HEK293 (cell line): ENCODE data around the gene BRD2.

Experiments used
- CTCF ChIA-PET: fragments of 350-600 bp; formaldehyde crosslinking; extraction: SDS; loops from one replicate; lab custom pipeline; 2021; ENCODE audit warnings: antibody characterized with exemption; lab: Yijun Ruan, JAX
- POLR2A ChIA-PET: fragments of 300-600 bp; formaldehyde crosslinking; extraction: SDS; loops from one replicate; lab custom pipeline; 2020; ENCODE audit warnings: antibody characterized with exemption, inconsistent platforms; lab: Yijun Ruan, JAX
- H3K27ac ChIP-seq: fragments of 200-500 bp; sonication (Bioruptor generic); 2 replicates; pipeline ENCODE4 v1.5.1; 2014; ENCODE audit warnings: low read depth, low read length, control low read depth, inconsistent platforms; ENCODE audit errors: extremely low read depth
- H3K36me3 ChIP-seq, 2 experiments: fragments of 200-500 bp in 1 of 2; sonication (Bioruptor generic) in 1 of 2; 1 replicate in 1 of 2; 2 replicates in 1 of 2; pipeline ENCODE4 v1.5.1; 2014 to 2017; ENCODE audit warnings: inconsistent platforms in 2 of 2, low read length in 2 of 2; ENCODE audit not compliant: control insufficient read depth in 2 of 2, insufficient read depth in 1 of 2
- H3K4me1 ChIP-seq: fragments of 200-500 bp; sonication (Bioruptor generic); 2 replicates; pipeline ENCODE4 v1.5.1; 2014; ENCODE audit warnings: mild to moderate bottlenecking, low read length, inconsistent platforms; ENCODE audit not compliant: control insufficient read depth, insufficient read depth
- H3K4me3 ChIP-seq: 2 replicates; pipeline ENCODE4 v1.5.1; 2011; ENCODE audit warnings: low read depth, mild to moderate bottlenecking, control low read depth, low read length, moderate library complexity
- H3K9me3 ChIP-seq: fragments of 200-500 bp; sonication (Bioruptor generic); 2 replicates; pipeline ENCODE4 v1.5.1; 2014; ENCODE audit warnings: low read depth, low read length, inconsistent platforms; ENCODE audit not compliant: control insufficient read depth, insufficient read depth
- INSM2 ChIP-seq: fragments of 450-650 bp; formaldehyde crosslinking; IDR thresholded peaks from 2 replicates; pipeline ENCODE4 v1.5.1; 2016; ENCODE audit warnings: missing biosample characterization, missing genetic modification characterization
- KLF8 ChIP-seq: fragments of 450-650 bp; formaldehyde crosslinking; IDR thresholded peaks from 2 replicates; pipeline ENCODE4 v1.5.1; 2016; ENCODE audit warnings: missing biosample characterization, missing genetic modification characterization
- OVOL3 ChIP-seq: fragments of 450-650 bp; formaldehyde crosslinking; IDR thresholded peaks from 2 replicates; pipeline ENCODE4 v1.5.1; 2016; ENCODE audit warnings: missing biosample characterization, missing genetic modification characterization
- RBAK ChIP-seq: fragments of 450-650 bp; formaldehyde crosslinking; IDR thresholded peaks from 2 replicates; pipeline ENCODE4 v1.5.1; 2016; ENCODE audit warnings: missing biosample characterization, missing genetic modification characterization
- SP2 ChIP-seq: fragments of 450-650 bp; formaldehyde crosslinking; IDR thresholded peaks from 2 replicates; pipeline ENCODE4 v1.5.1; 2016; ENCODE audit warnings: missing biosample characterization, missing genetic modification characterization
- ZIC2 ChIP-seq: fragments of 450-650 bp; formaldehyde crosslinking; IDR thresholded peaks from 2 replicates; pipeline ENCODE4 v1.5.1; 2016; ENCODE audit warnings: missing biosample characterization, missing genetic modification characterization
- ZNF18 ChIP-seq: fragments of 450-650 bp; formaldehyde crosslinking; IDR thresholded peaks from 2 replicates; pipeline ENCODE4 v1.5.1; 2016; ENCODE audit warnings: missing biosample characterization, missing genetic modification characterization
- ZNF335 ChIP-seq: fragments of 450-650 bp; formaldehyde crosslinking; conservative IDR thresholded peaks from 2 replicates; pipeline ENCODE4 v1.5.1; 2016; ENCODE audit warnings: missing biosample characterization, missing genetic modification characterization
- ZNF433 ChIP-seq: fragments of 450-650 bp; formaldehyde crosslinking; IDR thresholded peaks from 2 replicates; pipeline ENCODE4 v1.5.1; 2016; ENCODE audit warnings: missing biosample characterization, missing genetic modification characterization, low read depth
- ZNF544 ChIP-seq: fragments of 450-650 bp; formaldehyde crosslinking; IDR thresholded peaks from 2 replicates; pipeline ENCODE4 v1.5.0; 2017; ENCODE audit warnings: missing biosample characterization, missing genetic modification characterization
- ZNF664 ChIP-seq: fragments of 450-650 bp; formaldehyde crosslinking; IDR thresholded peaks from 2 replicates; pipeline ENCODE4 v1.5.1; 2016; ENCODE audit warnings: missing biosample characterization, missing genetic modification characterization
- ZNF692 ChIP-seq: fragments of 450-650 bp; formaldehyde crosslinking; IDR thresholded peaks from 2 replicates; pipeline ENCODE4 v1.5.1; 2016; ENCODE audit warnings: missing biosample characterization, missing genetic modification characterization
- ZNF701 ChIP-seq: fragments of 450-650 bp; formaldehyde crosslinking; IDR thresholded peaks from 2 replicates; pipeline ENCODE4 v1.5.1; 2016; ENCODE audit warnings: missing biosample characterization, missing genetic modification characterization
- ZNF768 ChIP-seq: fragments of 450-650 bp; formaldehyde crosslinking; IDR thresholded peaks from 2 replicates; pipeline ENCODE4 v1.5.1; 2018; ENCODE audit warnings: missing biosample characterization, mild to moderate bottlenecking, missing genetic modification characterization
- ZSCAN30 ChIP-seq: fragments of 450-650 bp; IDR thresholded peaks from 2 replicates; pipeline ENCODE4 v1.5.1; 2018; ENCODE audit warnings: missing biosample characterization, mild to moderate bottlenecking, missing genetic modification characterization, moderate library complexity
- ZSCAN4 ChIP-seq: fragments of 450-650 bp; formaldehyde crosslinking; IDR thresholded peaks from 2 replicates; pipeline ENCODE4 v1.5.1; 2017; ENCODE audit warnings: missing biosample characterization, missing genetic modification characterization
- TF ChIP-seq, protein P1 (sequence below): fragments of 450-650 bp; formaldehyde crosslinking; IDR thresholded peaks from 2 replicates; pipeline ENCODE4 v1.5.1; 2017; ENCODE audit warnings: missing biosample characterization, missing genetic modification characterization
- TF ChIP-seq, protein P2 (sequence below): fragments of 450-650 bp; formaldehyde crosslinking; IDR thresholded peaks from 2 replicates; pipeline ENCODE4 v1.5.1; 2016; ENCODE audit warnings: missing biosample characterization, missing genetic modification characterization
- TF ChIP-seq, protein P3 (sequence below): fragments of 450-650 bp; formaldehyde crosslinking; IDR thresholded peaks from 2 replicates; pipeline ENCODE4 v1.5.1; 2016; ENCODE audit warnings: missing biosample characterization, missing genetic modification characterization, borderline replicate concordance

BRD2 gene

DNA sequence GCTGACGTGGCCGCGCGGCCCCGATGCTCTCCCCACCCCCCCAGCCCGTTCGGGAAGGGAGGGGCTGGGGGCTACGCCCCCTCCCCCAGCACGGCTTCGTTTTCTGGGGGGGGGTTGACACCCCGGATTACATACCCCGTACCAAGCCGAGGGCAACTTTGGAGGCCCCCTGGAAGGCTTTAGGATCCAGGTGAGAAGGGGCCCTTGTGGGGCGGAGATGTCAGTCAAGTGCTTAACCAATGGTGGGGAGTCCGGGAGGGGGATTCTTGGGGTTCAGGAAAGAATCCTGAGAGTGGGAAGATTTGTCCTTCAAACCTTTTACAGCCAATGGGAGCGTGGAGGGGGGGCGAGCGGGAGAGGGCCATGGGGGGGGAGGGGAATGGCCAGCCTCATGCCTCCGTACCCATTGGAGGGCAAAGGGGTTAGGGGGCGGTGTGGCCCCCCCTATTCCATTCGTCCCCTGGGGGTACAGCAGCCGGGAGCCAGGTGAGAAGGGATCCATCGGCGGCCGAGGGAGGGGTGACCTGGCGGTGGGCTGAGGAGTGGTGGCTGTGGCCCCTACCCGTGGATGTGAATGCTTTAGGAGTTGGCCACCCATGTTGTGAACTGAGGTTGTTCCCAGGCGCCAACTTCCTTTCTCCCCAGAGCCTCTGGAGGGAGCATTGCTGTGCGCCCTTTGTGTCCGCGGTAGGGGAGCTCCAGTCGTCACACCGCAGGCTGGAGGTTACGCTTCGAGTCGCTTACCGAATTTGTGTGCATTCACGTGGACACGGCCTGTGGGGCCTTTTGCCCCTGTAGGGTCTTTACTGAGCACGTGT lies 682 bp downstream of the BRD2 start (continued):
- TF ChIP-seq INSM2 (tag by site-specific recombination) (no peak), ZNF701 (tag by site-specific recombination) (no peak), ZNF692 (peak; percentile 50; the same call in 1 of the 2 replicates), KLF8 (tag by site-specific recombination) (no peak; the same call in none of the 2 replicates), ZSCAN4 (tag by site-specific recombination) (peak; percentile 19; the same call in 1 of the 2 replicates), SP2 (tag by site-specific recombination) (0 out of 2 replicates have a peak, but pooled peaks have one; percentile 3), ZNF664 (tag by site-specific recombination) (no peak), ZSCAN30 (tag by site-specific recombination) (peak; percentile 11), OVOL3 (tag by site-specific recombination) (0 out of 2 replicates have a peak, but pooled peaks have one; percentile 23), ZIC2 (tag by site-specific recombination) (peak; percentile 95)
- TF ChIP-seq, protein P1, sequence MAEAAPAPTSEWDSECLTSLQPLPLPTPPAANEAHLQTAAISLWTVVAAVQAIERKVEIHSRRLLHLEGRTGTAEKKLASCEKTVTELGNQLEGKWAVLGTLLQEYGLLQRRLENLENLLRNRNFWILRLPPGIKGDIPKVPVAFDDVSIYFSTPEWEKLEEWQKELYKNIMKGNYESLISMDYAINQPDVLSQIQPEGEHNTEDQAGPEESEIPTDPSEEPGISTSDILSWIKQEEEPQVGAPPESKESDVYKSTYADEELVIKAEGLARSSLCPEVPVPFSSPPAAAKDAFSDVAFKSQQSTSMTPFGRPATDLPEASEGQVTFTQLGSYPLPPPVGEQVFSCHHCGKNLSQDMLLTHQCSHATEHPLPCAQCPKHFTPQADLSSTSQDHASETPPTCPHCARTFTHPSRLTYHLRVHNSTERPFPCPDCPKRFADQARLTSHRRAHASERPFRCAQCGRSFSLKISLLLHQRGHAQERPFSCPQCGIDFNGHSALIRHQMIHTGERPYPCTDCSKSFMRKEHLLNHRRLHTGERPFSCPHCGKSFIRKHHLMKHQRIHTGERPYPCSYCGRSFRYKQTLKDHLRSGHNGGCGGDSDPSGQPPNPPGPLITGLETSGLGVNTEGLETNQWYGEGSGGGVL (tag by site-specific recombination): peak; percentile 85
- TF ChIP-seq, protein P2, sequence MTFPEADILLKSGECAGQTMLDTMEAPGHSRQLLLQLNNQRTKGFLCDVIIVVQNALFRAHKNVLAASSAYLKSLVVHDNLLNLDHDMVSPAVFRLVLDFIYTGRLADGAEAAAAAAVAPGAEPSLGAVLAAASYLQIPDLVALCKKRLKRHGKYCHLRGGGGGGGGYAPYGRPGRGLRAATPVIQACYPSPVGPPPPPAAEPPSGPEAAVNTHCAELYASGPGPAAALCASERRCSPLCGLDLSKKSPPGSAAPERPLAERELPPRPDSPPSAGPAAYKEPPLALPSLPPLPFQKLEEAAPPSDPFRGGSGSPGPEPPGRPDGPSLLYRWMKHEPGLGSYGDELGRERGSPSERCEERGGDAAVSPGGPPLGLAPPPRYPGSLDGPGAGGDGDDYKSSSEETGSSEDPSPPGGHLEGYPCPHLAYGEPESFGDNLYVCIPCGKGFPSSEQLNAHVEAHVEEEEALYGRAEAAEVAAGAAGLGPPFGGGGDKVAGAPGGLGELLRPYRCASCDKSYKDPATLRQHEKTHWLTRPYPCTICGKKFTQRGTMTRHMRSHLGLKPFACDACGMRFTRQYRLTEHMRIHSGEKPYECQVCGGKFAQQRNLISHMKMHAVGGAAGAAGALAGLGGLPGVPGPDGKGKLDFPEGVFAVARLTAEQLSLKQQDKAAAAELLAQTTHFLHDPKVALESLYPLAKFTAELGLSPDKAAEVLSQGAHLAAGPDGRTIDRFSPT (tag by site-specific recombination): peak; percentile 63

DNA sequence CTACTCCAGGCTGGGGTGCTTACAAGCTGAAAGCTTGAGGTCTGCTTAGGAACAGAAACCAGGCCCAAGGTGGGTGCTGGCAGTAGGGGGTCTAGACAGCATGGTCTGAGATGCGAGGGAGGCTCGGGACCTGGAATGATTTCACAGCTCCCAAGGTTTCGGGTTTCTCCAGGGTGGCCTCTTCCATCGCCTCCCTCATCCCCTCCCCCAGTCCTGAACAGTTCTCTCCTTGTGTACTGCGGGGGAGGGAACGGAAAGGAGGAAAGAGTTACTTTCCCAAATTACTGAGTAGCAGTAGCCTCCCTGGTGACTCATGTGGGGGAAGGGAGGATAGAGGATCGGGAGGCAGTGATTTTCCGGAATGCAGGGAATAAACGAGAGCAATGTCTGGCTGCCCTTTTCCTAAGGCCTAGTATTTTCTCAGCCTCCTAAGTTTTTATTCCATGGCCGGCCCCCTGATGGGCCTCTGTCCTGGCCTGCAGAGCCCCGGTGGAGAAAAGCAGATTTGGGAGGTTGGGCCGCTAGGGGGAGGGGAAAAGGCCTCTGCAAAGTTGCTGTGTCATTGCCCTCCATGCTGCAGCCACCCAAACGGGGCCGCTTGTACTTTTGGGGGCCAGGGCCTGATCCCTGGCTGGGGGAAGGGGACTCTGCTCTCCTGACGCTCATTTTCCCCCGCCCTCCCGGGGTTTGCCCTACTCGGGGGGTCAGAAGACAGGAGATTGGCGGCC lies 1.5 kb downstream of the BRD2 start:
- Histone ChIP-seq H3K4me3 (peak overlapping the region; percentile 85), H3K9me3 (no peaks in the 10 kb centered on the region), H3K27ac (peak overlapping the region; percentile 99), H3K4me1 (peaks cover 11% of the 10 kb centered on the region), H3K36me3 (peaks cover 13 to 40% of the 10 kb centered on the region in 2 experiments)
- POLR2A ChIA-PET: interaction anchor here (0.5 to 11.3 kb wide), 24 partner anchors 8 to 1428 kb away, joined by 3 to 405 read pairs (median 6); partner anchors contain the start of genes DDX39B, HLA-DMA, HLA-DMB and HSD17B8
- CTCF ChIA-PET: interaction anchor here (0.5 to 18.0 kb wide), 6 partner anchors 15 to 845 kb away, joined by 3 to 344 read pairs (median 43); partner anchors contain the start of genes HLA-DMA and TAP2
- TF ChIP-seq ZNF768 (no peak), ZNF544 (tag by site-specific recombination) (no peak), ZNF433 (no peak), RBAK (tag by site-specific recombination) (no peak), ZNF18 (tag by site-specific recombination) (peak; percentile 53; the same call in 1 of the 2 replicates), ZNF335 (tag by site-specific recombination) (peak; percentile 76; the same call in 1 of the 2 replicates)
- TF ChIP-seq, protein P3, sequence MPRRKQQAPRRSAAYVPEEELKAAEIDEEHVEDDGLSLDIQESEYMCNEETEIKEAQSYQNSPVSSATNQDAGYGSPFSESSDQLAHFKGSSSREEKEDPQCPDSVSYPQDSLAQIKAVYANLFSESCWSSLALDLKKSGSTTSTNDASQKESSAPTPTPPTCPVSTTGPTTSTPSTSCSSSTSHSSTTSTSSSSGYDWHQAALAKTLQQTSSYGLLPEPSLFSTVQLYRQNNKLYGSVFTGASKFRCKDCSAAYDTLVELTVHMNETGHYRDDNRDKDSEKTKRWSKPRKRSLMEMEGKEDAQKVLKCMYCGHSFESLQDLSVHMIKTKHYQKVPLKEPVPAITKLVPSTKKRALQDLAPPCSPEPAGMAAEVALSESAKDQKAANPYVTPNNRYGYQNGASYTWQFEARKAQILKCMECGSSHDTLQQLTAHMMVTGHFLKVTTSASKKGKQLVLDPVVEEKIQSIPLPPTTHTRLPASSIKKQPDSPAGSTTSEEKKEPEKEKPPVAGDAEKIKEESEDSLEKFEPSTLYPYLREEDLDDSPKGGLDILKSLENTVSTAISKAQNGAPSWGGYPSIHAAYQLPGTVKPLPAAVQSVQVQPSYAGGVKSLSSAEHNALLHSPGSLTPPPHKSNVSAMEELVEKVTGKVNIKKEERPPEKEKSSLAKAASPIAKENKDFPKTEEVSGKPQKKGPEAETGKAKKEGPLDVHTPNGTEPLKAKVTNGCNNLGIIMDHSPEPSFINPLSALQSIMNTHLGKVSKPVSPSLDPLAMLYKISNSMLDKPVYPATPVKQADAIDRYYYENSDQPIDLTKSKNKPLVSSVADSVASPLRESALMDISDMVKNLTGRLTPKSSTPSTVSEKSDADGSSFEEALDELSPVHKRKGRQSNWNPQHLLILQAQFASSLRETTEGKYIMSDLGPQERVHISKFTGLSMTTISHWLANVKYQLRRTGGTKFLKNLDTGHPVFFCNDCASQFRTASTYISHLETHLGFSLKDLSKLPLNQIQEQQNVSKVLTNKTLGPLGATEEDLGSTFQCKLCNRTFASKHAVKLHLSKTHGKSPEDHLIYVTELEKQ (tag by site-specific recombination): no peak
